ENCODE data around the gene TOP3B. TPM values are rescaled to one million over a fixed set of nuclear protein-coding genes. Genes with fewer than 3 reads are reported as not detected.
A peak's percentile ranks its signal among the peaks of the same experiment; 100 is the strongest.

The TOP3B gene
- total and polyA plus RNA-seq, 9 of the 15 experiments (the other 6 are each of a cell fraction or from before 2014, with no cell fraction given) = 3.0 to 188 (median 112) TPM

GRCh38 chr22:21968452-21969129 is 14.0 kb downstream of the TOP3B start:
- no peak overlapping the region for H3K4me2 ChIP-seq (ENCODE audit: insufficient read depth, low read length)
- H2AFZ ChIP-seq (ENCODE audit: low read depth, low read length) = no peak overlapping the region
- WGBS (ENCODE audit: insufficient coverage, low coverage, missing lambda C conversion rate) = 89% methylated on average over 5 of the region's 5 CpGs
- in situ Hi-C loops (cut with MboI) (no loop called here), intact Hi-C loops (cut with micrococcal nuclease) (no loop called here)
- H4K20me1 ChIP-seq (replicated peaks; ENCODE audit: control insufficient read depth, insufficient read depth, low read length) = peaks cover 43% of the 10 kb centered on the region
- peaks cover 0 to 24% of the 10 kb centered on the region in 2 experiments; a peak in 1 of 5 replicates for H3K4me1 ChIP-seq (replicated peaks in 1 of 2; ENCODE audit: control insufficient read depth in 2 of 2, insufficient read depth in 2 of 2, low read length in 2 of 2)
- peaks cover 97% of the 10 kb centered on the region for H3K36me3 ChIP-seq (ENCODE audit: control insufficient read depth, insufficient read depth, low read length)
- peaks cover 8% of the 10 kb centered on the region for H3K9me1 ChIP-seq (ENCODE audit: control insufficient read depth, insufficient read depth, low read length)
- FAIRE-seq (no peak), ATAC-seq (no peak), DNase-seq (ENCODE audit: extremely low read depth in 1 of 4, low spot score in 3 of 4) (no peak)
- no peak overlapping the region for H3K4me3 ChIP-seq
- no peaks in the 10 kb centered on the region for H3K9me3 ChIP-seq (replicated peaks; ENCODE audit: control insufficient read depth, insufficient read depth, low read depth, low read length)
- no peaks in the 10 kb centered on the region for H3K27me3 ChIP-seq (ENCODE audit: control insufficient read depth in 2 of 2, insufficient read depth in 2 of 2, low read length in 2 of 2)
- H3K27ac ChIP-seq (ENCODE audit: extremely low read depth, low read depth, low read length) = no peak overlapping the region
- BruUV-seq (replicated peaks) = no TSS peak
- POLR2A ChIA-PET = interaction anchor here (0.7 to 15.7 kb wide), 6 partner anchors 7 to 917 kb away, joined by 3 to 382 read pairs (median 43); partner anchors contain the start of genes PPM1F and TOP3B
- CTCF ChIA-PET (ENCODE audit: low intra/inter-chr PET ratio) = no interaction called here
- 0 out of 4 replicates have a peak overlapping the region, but pooled peaks of 1 of the 2 experiments have one; percentile 10 for H3K9ac ChIP-seq (ENCODE audit: insufficient read depth in 1 of 2, low read depth in 2 of 2, low read length in 2 of 2)
- H3K79me2 ChIP-seq (ENCODE audit: control insufficient read depth, insufficient read depth, low read length) = no peaks in the 10 kb centered on the region
- TF ChIP-seq ZNF583 (CRISPR knock-in tag; IDR thresholded peaks at IDR 0.05) = 0 out of 2 replicates have a peak, but pooled peaks have one; percentile 34
- 0 out of 2 replicates have a peak, but pooled peaks have one; percentile 64 for TF ChIP-seq ZC3H4 (CRISPR knock-in tag; IDR thresholded peaks at IDR 0.05; ENCODE audit: borderline replicate concordance)
- 0 out of 2 replicates have a peak, but pooled peaks have one; percentile 0 for TF ChIP-seq EGR1 (conservative IDR thresholded peaks at IDR 0.05)
- 0 out of 2 replicates have a peak, but pooled peaks have one; percentile 33 for TF ChIP-seq ZBTB7A (IDR thresholded peaks at IDR 0.05; ENCODE audit: borderline replicate concordance, control insufficient read depth, low read depth, low read length)
- TF ChIP-seq XRCC3 (IDR thresholded peaks at IDR 0.05) = no peak
- TF ChIP-seq ZMIZ1 (IDR thresholded peaks at IDR 0.05; ENCODE audit: low read depth in 2 of 2, low read length in 2 of 2) = peak in 1 of 2 experiments; percentile 19; a peak in 1 of 4 replicates
- TF ChIP-seq MLX (CRISPR knock-in tag; conservative IDR thresholded peaks at IDR 0.05) = 0 out of 4 replicates have a peak, but pooled peaks of 1 of the 2 experiments have one; percentile 1
- peak; percentile 49 for TF ChIP-seq CHD1 (IDR thresholded peaks at IDR 0.05; ENCODE audit: low read length)
- TF ChIP-seq POLR2A (conservative IDR thresholded peaks at IDR 0.05) = peak; percentile 20; the same call in 1 of the 2 replicates
- no peak for TF ChIP-seq JUND (IDR thresholded peaks at IDR 0.05; ENCODE audit: borderline replicate concordance, low read depth, low read length)
- no peak for TF ChIP-seq JUND (tag; IDR thresholded peaks at IDR 0.05; ENCODE audit: borderline replicate concordance, low read depth, low read length)
- TF ChIP-seq RCOR1 (IDR thresholded peaks at IDR 0.05; ENCODE audit: borderline replicate concordance in 1 of 2, low read depth in 2 of 2, low read length in 2 of 2) = 0 out of 4 replicates have a peak, but pooled peaks of 1 of the 2 experiments have one; percentile 16
- no peak for TF ChIP-seq KDM4B (IDR thresholded peaks at IDR 0.05; ENCODE audit: borderline replicate concordance in 2 of 2, low read depth in 1 of 2)
- TF ChIP-seq RFX5 (IDR thresholded peaks at IDR 0.05; ENCODE audit: low read depth, low read length) = 0 out of 2 replicates have a peak, but pooled peaks have one; percentile 21
- TF ChIP-seq, protein P1, sequence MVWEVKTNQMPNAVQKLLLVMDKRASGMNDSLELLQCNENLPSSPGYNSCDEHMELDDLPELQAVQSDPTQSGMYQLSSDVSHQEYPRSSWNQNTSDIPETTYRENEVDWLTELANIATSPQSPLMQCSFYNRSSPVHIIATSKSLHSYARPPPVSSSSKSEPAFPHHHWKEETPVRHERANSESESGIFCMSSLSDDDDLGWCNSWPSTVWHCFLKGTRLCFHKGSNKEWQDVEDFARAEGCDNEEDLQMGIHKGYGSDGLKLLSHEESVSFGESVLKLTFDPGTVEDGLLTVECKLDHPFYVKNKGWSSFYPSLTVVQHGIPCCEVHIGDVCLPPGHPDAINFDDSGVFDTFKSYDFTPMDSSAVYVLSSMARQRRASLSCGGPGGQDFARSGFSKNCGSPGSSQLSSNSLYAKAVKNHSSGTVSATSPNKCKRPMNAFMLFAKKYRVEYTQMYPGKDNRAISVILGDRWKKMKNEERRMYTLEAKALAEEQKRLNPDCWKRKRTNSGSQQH (CRISPR knock-in tag; IDR thresholded peaks at IDR 0.05) = 0 out of 2 replicates have a peak, but pooled peaks have one; percentile 31
- peak; percentile 93 for TF ChIP-seq ZKSCAN1 (IDR thresholded peaks at IDR 0.05; ENCODE audit: low read depth, low read length)
